ENCODE measurements around the gene WDFY2.

DNA sequence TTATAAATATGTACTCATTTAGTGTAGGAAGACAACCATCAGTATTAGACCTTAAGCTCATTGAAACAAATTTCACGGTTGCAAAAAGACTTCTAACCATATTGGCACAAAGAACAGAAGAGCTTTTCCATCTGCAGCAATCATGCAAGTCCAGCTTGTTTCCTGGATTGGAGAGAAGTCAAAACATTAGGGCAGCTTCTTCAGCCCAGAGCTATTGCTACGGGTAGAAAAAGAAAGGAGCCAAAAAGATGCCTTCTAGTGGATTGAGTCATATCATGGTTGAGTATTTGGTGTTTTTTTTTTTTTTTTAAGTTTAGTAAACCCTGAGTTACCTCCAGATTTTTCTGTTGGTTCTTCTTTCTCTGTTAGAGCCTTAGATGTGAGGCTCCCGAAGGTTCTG is 99.8 kb downstream of the WDFY2 start:
- TF ChIP-seq, protein P1, sequence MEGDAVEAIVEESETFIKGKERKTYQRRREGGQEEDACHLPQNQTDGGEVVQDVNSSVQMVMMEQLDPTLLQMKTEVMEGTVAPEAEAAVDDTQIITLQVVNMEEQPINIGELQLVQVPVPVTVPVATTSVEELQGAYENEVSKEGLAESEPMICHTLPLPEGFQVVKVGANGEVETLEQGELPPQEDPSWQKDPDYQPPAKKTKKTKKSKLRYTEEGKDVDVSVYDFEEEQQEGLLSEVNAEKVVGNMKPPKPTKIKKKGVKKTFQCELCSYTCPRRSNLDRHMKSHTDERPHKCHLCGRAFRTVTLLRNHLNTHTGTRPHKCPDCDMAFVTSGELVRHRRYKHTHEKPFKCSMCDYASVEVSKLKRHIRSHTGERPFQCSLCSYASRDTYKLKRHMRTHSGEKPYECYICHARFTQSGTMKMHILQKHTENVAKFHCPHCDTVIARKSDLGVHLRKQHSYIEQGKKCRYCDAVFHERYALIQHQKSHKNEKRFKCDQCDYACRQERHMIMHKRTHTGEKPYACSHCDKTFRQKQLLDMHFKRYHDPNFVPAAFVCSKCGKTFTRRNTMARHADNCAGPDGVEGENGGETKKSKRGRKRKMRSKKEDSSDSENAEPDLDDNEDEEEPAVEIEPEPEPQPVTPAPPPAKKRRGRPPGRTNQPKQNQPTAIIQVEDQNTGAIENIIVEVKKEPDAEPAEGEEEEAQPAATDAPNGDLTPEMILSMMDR (conservative IDR thresholded peaks at IDR 0.05; ENCODE audit: low read depth in 2 of 2), result no peak
- TF ChIP-seq, protein P2, sequence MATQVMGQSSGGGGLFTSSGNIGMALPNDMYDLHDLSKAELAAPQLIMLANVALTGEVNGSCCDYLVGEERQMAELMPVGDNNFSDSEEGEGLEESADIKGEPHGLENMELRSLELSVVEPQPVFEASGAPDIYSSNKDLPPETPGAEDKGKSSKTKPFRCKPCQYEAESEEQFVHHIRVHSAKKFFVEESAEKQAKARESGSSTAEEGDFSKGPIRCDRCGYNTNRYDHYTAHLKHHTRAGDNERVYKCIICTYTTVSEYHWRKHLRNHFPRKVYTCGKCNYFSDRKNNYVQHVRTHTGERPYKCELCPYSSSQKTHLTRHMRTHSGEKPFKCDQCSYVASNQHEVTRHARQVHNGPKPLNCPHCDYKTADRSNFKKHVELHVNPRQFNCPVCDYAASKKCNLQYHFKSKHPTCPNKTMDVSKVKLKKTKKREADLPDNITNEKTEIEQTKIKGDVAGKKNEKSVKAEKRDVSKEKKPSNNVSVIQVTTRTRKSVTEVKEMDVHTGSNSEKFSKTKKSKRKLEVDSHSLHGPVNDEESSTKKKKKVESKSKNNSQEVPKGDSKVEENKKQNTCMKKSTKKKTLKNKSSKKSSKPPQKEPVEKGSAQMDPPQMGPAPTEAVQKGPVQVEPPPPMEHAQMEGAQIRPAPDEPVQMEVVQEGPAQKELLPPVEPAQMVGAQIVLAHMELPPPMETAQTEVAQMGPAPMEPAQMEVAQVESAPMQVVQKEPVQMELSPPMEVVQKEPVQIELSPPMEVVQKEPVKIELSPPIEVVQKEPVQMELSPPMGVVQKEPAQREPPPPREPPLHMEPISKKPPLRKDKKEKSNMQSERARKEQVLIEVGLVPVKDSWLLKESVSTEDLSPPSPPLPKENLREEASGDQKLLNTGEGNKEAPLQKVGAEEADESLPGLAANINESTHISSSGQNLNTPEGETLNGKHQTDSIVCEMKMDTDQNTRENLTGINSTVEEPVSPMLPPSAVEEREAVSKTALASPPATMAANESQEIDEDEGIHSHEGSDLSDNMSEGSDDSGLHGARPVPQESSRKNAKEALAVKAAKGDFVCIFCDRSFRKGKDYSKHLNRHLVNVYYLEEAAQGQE (IDR thresholded peaks at IDR 0.05; ENCODE audit: unreplicated experiment), result no peak
- TF ChIP-seq CREB1 (CRISPR knock-in tag; IDR thresholded peaks at IDR 0.05; ENCODE audit: low read depth), result no peak
- no peak for TF ChIP-seq POLR2AphosphoS5 (IDR thresholded peaks at IDR 0.05; ENCODE audit: low read depth)
- TF ChIP-seq NANOG (IDR thresholded peaks at IDR 0.05; ENCODE audit: borderline replicate concordance), result no peak
- TF ChIP-seq STAT1 (IDR thresholded peaks at IDR 0.05; ENCODE audit: unreplicated experiment), result no peak
- TF ChIP-seq EZH2 (IDR thresholded peaks at IDR 0.05; ENCODE audit: low read depth, unreplicated experiment), result no peak
- TF ChIP-seq JUNB (IDR thresholded peaks at IDR 0.05; ENCODE audit: unreplicated experiment), result no peak
- no peak for TF ChIP-seq EZH2phosphoT487 (IDR thresholded peaks at IDR 0.05; ENCODE audit: unreplicated experiment)
- TF ChIP-seq, protein P3, sequence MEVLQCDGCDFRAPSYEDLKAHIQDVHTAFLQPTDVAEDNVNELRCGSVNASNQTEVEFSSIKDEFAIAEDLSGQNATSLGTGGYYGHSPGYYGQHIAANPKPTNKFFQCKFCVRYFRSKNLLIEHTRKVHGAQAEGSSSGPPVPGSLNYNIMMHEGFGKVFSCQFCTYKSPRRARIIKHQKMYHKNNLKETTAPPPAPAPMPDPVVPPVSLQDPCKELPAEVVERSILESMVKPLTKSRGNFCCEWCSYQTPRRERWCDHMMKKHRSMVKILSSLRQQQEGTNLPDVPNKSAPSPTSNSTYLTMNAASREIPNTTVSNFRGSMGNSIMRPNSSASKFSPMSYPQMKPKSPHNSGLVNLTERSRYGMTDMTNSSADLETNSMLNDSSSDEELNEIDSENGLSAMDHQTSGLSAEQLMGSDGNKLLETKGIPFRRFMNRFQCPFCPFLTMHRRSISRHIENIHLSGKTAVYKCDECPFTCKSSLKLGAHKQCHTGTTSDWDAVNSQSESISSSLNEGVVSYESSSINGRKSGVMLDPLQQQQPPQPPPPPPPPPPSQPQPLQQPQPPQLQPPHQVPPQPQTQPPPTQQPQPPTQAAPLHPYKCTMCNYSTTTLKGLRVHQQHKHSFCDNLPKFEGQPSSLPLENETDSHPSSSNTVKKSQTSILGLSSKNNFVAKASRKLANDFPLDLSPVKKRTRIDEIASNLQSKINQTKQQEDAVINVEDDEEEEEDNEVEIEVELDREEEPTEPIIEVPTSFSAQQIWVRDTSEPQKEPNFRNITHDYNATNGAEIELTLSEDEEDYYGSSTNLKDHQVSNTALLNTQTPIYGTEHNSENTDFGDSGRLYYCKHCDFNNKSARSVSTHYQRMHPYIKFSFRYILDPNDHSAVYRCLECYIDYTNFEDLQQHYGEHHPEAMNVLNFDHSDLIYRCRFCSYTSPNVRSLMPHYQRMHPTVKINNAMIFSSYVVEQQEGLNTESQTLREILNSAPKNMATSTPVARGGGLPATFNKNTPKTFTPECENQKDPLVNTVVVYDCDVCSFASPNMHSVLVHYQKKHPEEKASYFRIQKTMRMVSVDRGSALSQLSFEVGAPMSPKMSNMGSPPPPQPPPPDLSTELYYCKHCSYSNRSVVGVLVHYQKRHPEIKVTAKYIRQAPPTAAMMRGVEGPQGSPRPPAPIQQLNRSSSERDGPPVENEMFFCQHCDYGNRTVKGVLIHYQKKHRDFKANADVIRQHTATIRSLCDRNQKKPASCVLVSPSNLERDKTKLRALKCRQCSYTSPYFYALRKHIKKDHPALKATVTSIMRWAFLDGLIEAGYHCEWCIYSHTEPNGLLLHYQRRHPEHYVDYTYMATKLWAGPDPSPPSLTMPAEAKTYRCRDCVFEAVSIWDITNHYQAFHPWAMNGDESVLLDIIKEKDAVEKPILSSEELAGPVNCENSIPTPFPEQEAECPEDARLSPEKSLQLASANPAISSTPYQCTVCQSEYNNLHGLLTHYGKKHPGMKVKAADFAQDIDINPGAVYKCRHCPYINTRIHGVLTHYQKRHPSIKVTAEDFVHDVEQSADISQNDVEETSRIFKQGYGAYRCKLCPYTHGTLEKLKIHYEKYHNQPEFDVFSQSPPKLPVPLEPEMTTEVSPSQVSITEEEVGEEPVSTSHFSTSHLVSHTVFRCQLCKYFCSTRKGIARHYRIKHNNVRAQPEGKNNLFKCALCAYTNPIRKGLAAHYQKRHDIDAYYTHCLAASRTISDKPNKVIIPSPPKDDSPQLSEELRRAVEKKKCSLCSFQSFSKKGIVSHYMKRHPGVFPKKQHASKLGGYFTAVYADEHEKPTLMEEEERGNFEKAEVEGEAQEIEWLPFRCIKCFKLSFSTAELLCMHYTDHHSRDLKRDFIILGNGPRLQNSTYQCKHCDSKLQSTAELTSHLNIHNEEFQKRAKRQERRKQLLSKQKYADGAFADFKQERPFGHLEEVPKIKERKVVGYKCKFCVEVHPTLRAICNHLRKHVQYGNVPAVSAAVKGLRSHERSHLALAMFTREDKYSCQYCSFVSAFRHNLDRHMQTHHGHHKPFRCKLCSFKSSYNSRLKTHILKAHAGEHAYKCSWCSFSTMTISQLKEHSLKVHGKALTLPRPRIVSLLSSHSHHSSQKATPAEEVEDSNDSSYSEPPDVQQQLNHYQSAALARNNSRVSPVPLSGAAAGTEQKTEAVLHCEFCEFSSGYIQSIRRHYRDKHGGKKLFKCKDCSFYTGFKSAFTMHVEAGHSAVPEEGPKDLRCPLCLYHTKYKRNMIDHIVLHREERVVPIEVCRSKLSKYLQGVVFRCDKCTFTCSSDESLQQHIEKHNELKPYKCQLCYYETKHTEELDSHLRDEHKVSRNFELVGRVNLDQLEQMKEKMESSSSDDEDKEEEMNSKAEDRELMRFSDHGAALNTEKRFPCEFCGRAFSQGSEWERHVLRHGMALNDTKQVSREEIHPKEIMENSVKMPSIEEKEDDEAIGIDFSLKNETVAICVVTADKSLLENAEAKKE (CRISPR knock-in tag; IDR thresholded peaks at IDR 0.05), result no peak
- TF ChIP-seq, protein P4, sequence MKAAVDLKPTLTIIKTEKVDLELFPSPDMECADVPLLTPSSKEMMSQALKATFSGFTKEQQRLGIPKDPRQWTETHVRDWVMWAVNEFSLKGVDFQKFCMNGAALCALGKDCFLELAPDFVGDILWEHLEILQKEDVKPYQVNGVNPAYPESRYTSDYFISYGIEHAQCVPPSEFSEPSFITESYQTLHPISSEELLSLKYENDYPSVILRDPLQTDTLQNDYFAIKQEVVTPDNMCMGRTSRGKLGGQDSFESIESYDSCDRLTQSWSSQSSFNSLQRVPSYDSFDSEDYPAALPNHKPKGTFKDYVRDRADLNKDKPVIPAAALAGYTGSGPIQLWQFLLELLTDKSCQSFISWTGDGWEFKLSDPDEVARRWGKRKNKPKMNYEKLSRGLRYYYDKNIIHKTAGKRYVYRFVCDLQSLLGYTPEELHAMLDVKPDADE (IDR thresholded peaks at IDR 0.05), result no peak
